ENCODE measurements around the gene HOXA10. TPM values are rescaled to one million over a fixed set of nuclear protein-coding genes. Genes with fewer than 3 reads are reported as not detected.

HOXA10 gene
- total RNA-seq, 2 experiments from 2014 or later = 0.19 TPM; not detected in 1

- CTCF ChIA-PET = no interaction called here
- POLR2A ChIA-PET = no interaction called here
Observed at GRCh38 chr7:27143023-27143949, 30.8 kb downstream of the HOXA10 start, which contains the start of gene HOXA5. Gene HOXA5 (minus strand): TSS chr7:27143681. CDS start chr7:27143607, 74 bp downstream.

GRCh38 chr7:27142580-27143022 lies 31.5 kb downstream of the HOXA10 start:
- CTCF ChIA-PET = no interaction called here
- POLR2A ChIA-PET = no interaction called here

GRCh38 chr7:27141923-27142579 lies 32.1 kb downstream of the HOXA10 start:
- CTCF ChIA-PET = interaction anchor here (1.8 kb wide), 1 partner anchor 37 kb away, joined by 8 read pairs; no protein-coding TSS in a partner anchor
- POLR2A ChIA-PET = no interaction called here

GRCh38 chr7:27141137-27141922 lies 32.8 kb downstream of the HOXA10 start:
- ChIA-PET POLR2A (interaction anchor here (0.9 kb wide), 1 partner anchor 56 kb away, joined by 7 read pairs; no protein-coding TSS in a partner anchor), CTCF (interaction anchor here (0.7 to 1.8 kb wide), 4 partner anchors 8 to 374 kb away, joined by 3 to 8 read pairs (median 4); no protein-coding TSS in a partner anchor)

GRCh38 chr7:27140126-27140857 lies 33.8 kb downstream of the HOXA10 start:
- CTCF ChIA-PET = interaction anchor here (0.8 to 1.8 kb wide), 3 partner anchors 9 to 48 kb away, joined by 3 to 8 read pairs (median 3); no protein-coding TSS in a partner anchor
- POLR2A ChIA-PET = interaction anchor here (0.9 kb wide), 1 partner anchor 55 kb away, joined by 7 read pairs; no protein-coding TSS in a partner anchor

GRCh38 chr7:27139334-27140125 lies 34.6 kb downstream of the HOXA10 start:
- CTCF ChIA-PET = no interaction called here
- POLR2A ChIA-PET = no interaction called here

DNA sequence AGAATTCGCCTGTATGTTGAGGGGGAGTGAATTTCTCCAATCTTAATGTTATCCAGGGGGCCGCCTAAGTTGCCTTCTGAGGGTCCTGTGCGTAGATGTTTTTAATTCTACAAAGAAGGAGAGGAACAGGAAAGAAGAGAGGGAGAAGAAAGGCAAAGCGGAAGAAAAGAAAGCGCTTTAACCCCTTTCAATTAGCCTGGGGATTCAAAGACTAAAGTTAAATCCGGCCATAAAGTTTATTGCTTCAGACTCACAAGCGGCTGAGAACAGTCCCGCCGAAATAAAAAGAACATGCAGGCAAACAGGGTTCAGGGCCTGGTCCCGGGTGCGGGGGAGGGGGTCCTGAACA lies 35.2 kb downstream of the HOXA10 start:
- ChIA-PET CTCF (no interaction called here), POLR2A (no interaction called here)

GRCh38 chr7:27138472-27138871 lies 35.6 kb downstream of the HOXA10 start:
- ChIA-PET CTCF (no interaction called here), POLR2A (no interaction called here)

DNA sequence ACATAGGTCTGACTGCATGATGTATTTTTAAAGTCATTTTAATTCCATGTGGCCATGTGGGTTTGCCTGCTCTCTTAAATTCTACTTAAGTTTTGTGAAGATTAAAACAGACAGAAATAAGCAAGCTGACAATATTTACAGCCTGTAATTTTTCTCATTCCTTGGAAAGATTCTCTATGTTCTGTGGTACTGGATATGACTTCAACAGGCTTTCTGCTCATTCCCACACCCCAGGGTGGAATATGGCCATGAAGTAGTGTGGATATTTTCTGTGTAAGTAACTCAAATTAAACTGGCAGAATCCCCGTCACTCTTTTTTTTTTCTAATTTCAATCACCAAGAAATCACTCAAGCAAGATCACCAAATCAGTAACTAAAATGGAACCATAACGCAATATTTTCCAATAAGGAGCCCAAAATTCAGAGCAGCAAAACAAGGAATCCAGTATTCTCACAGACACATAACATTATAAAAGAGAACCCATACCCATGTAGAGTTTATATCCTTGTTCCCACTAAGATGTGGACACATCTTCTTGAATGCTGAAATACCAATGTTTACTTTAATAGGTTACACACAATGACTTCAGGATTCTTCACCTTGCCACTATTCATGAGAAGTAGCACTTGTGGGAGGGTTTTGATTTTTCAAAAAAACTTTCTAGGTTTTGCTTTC lies 36.3 kb downstream of the HOXA10 start:
- ChIA-PET POLR2A (no interaction called here), CTCF (no interaction called here)

GRCh38 chr7:27134392-27134791 lies 39.7 kb downstream of the HOXA10 start:
- ChIA-PET CTCF (interaction anchor here (1.1 kb wide), 1 partner anchor 27 kb away, joined by 3 read pairs; no protein-coding TSS in a partner anchor), POLR2A (no interaction called here)

DNA sequence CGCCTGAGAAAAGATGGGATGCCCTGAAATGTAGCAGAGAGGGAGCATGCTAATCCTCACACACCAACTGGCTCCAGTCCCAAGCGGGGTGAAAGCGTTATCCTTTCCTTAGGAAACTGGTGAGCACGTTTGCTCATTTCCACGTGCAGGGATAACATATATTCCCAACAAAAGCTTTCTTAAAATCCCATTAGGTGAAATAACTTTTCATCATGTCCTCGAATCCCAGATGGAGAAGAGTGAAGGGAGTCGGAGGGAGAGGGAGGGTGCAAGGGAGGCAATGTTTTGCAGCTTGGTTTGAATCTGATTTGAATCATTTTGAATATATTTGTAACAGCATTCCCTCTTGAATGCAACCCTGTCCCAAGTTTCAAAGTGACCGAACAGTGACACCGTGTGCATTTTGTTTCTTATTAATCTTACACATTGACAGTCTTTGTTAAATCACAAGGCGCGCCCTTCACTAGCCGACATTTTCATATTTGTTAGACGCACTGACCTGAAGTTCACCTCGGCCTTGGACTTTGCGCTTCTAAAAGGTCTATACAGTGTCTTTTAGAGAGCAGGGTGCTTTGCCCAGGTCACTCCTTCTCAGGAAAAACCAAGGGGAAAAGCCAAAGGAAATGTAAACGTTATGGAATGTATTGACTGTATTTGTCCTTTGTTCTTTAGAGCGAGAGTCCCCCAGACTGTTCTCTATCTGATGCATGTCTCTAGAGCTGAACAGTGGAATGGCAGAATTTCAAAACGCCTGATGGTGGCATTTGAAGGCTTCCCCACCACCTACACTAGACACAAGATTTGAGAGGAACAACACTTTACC lies 40.5 kb downstream of the HOXA10 start:
- ChIA-PET POLR2A (no interaction called here), CTCF (no interaction called here)

GRCh38 chr7:27132978-27133377 lies 41.1 kb downstream of the HOXA10 start:
- ChIA-PET POLR2A (no interaction called here), CTCF (no interaction called here)

GRCh38 chr7:27132214-27132613 lies 41.9 kb downstream of the HOXA10 start:
- CTCF ChIA-PET = interaction anchor here (1.7 kb wide), 1 partner anchor 29 kb away, joined by 4 read pairs; no protein-coding TSS in a partner anchor
- POLR2A ChIA-PET = no interaction called here

DNA sequence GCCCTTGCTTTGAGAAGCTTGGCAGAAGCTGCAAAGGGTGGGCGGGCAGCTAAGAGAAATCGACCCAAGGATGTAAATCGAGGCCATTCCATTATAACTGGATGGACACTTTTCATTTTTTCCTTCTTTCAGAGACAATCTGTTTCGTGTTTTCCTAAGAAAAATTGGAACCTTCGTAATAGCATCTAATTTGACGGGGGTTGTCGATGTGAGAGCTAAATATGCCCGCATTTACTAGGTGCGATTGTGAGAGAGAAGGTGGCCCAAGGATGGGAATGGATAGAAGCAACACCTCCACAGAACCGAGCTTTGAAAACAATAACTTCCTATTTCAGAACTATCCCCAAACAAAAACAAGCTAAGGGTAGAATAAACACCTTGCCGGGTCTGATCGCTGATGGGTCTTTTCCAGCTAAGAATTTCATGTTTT lies 42.7 kb downstream of the HOXA10 start:
- CTCF ChIA-PET = interaction anchor here (1.5 to 1.7 kb wide), 2 partner anchors 20 to 29 kb away, joined by 4 read pairs; no protein-coding TSS in a partner anchor

DNA sequence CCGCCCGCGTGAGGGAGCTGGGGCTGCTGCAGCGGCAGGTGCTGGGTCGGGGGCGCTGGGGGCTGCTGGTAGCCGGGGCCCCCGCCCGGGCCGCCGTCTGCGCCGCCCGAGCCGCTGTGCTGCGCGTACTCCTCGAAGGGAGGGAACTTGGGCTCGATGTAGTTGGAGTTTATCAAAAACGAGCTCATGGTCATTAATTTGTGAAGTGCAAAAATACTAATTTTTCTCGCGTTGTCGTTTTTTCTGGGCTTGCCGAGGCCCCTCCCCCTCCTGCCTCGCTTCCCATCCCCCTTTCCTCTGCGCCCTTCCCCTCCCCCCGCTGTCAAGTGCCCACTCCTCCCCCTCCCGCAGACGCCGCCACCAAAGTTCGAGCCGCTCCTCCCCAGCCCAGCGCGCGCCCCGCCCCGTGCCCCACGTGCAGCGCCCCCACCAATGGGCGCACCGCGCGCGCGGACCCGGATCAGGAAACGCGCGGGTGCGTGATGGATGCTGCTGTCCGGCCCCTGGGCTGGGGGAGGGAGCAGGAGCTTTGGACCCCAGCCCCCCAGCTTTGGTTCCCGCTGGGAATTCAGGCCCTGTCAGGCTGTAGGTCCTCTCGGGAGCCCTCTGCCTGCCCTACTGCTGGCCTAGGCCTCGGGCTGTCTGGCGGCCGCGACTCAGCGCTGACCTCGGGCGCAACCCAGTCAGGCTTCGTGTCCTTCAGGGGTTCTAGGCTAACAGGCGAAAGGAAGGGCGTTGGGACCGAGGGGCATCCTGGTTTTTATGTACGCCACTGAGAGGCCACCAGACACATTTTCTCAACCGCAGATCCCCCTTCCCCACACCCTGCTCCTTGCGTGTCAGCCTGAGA lies 43.4 kb downstream of the HOXA10 start, which contains the start of gene HOXA4:
Gene HOXA4, minus strand, starts transcription at position 218 of the 850 bp plus-strand sequence. Its CDS starts 24 bp downstream, at position 194.
- ChIA-PET POLR2A (interaction anchor here (1.0 kb wide), 1 partner anchor 10 kb away, joined by 6 read pairs; no protein-coding TSS in a partner anchor), CTCF (interaction anchor here (1.5 to 1.7 kb wide), 2 partner anchors 20 to 30 kb away, joined by 4 read pairs; no protein-coding TSS in a partner anchor)

More for the DNA sequence above, 42.7 kb downstream of the HOXA10 start:
- POLR2A ChIA-PET = interaction anchor here (1.0 kb wide), 1 partner anchor 11 kb away, joined by 6 read pairs; no protein-coding TSS in a partner anchor
